Progenitor cell of endocrine pancreas (in vitro differentiated cells): ENCODE measurements around the gene CPA1. TPM values are rescaled to one million over a fixed set of nuclear protein-coding genes. Genes with fewer than 3 reads are reported as not detected.
A peak's percentile ranks its signal among the peaks of the same experiment; 100 is the strongest.

ENCODE experiments used
- DNase-seq: peaks from one replicate; pipeline ENCODE4 v3.0.0; 2021; ENCODE audit warnings: low spot score; ENCODE audit not compliant: unreplicated experiment
- H3K27ac Mint-ChIP-seq: 2 replicates; pipeline ENCODE4 v1.8.0; 2021; ENCODE audit warnings: mild to moderate bottlenecking, moderate library complexity, mixed read lengths
- H3K27me3 Mint-ChIP-seq: 2 replicates; pipeline ENCODE4 v1.8.0; 2021; ENCODE audit warnings: mixed read lengths
- H3K36me3 Mint-ChIP-seq: 2 replicates; pipeline ENCODE4 v1.8.0; 2022; ENCODE audit warnings: mixed read lengths; ENCODE audit not compliant: insufficient read depth
- H3K4me1 Mint-ChIP-seq: 2 replicates; pipeline ENCODE4 v1.8.0; 2021; ENCODE audit warnings: low read depth, mixed read lengths
- H3K4me3 Mint-ChIP-seq: 2 replicates; pipeline ENCODE4 v1.8.0; 2021; ENCODE audit warnings: low read depth, mild to moderate bottlenecking, moderate library complexity, mixed read lengths
- H3K9me3 Mint-ChIP-seq: 2 replicates; pipeline ENCODE4 v1.8.0; 2021; ENCODE audit warnings: low read depth, mixed read lengths
- CTCF ChIP-seq: fragments of 200-600 bp; sonication (generic); IDR thresholded peaks from one replicate; pipeline ENCODE4 v1.5.0; 2021; ENCODE audit warnings: antibody characterized with exemption, mild to moderate bottlenecking; ENCODE audit not compliant: unreplicated experiment
- long read RNA-seq: library from polyadenylated mRNA; unstranded; transcript quantifications from one replicate; pipeline ENCODE4 v2.0.0, GENCODE V29; 2020
- total RNA-seq: library from RNA; stranded (reverse); gene quantifications from 2 replicates; pipeline ENCODE4 v1.2.1, GENCODE V29; 2021

Gene CPA1
- 17.8 and 23.7 TPM in 2 replicates for total RNA-seq
- long read RNA-seq, transcript CPA1-201 (10 exons, 1,487 nt): major isoform, 21 of 44 reads
- long read RNA-seq, partial matches to known transcripts: 5 of 44 reads
- long read RNA-seq, other reads (novel, unspliced or antisense): 15 of 44 reads

- no peak within 1 kb of the TSS for H3K4me3 Mint-ChIP-seq
- H3K36me3 Mint-ChIP-seq: peaks cover 6% of the 10 kb centered on the region
- no peak for TF ChIP-seq CTCF
- peaks cover 17% of the 10 kb centered on the region for H3K4me1 Mint-ChIP-seq
- H3K27ac Mint-ChIP-seq: peak within 1 kb of the TSS; percentile 98
- DNase-seq: peak; percentile 46
- H3K9me3 Mint-ChIP-seq: peaks cover 11% of the 10 kb centered on the region
- no peaks in the 10 kb centered on the region for H3K27me3 Mint-ChIP-seq
These were observed at the start of gene CPA1 for GRCh38 chr7:130379921-130380860. CPA1 (plus strand) TSS chr7:130380494; CDS start chr7:130380521, 27 bp downstream.

GRCh38 chr7:130332259-130333053, 47.8 kb upstream of the CPA1 start:
- no peak for TF ChIP-seq CTCF
- Mint-ChIP-seq H3K36me3 (no peaks in the 10 kb centered on the region), H3K27ac (no peak overlapping the region), H3K27me3 (no peaks in the 10 kb centered on the region), H3K9me3 (no peaks in the 10 kb centered on the region), H3K4me1 (peaks cover 5% of the 10 kb centered on the region), H3K4me3 (no peak overlapping the region)
- DNase-seq: no peak

GRCh38 chr7:130333832-130334231, 46.5 kb upstream of the CPA1 start:
- H3K4me3 Mint-ChIP-seq: no peak overlapping the region
- H3K9me3 Mint-ChIP-seq: no peaks in the 10 kb centered on the region
- no peaks in the 10 kb centered on the region for H3K27me3 Mint-ChIP-seq
- DNase-seq: no peak
- peaks cover 5% of the 10 kb centered on the region for H3K4me1 Mint-ChIP-seq
- no peak for TF ChIP-seq CTCF
- H3K36me3 Mint-ChIP-seq: no peaks in the 10 kb centered on the region
- H3K27ac Mint-ChIP-seq: no peak overlapping the region

- Mint-ChIP-seq H3K9me3 (no peaks in the 10 kb centered on the region), H3K27ac (no peak overlapping the region), H3K4me3 (no peak overlapping the region), H3K27me3 (no peaks in the 10 kb centered on the region), H3K4me1 (peaks cover 5% of the 10 kb centered on the region), H3K36me3 (no peaks in the 10 kb centered on the region)
- no peak for DNase-seq
- TF ChIP-seq CTCF: no peak
These were observed 46.0 kb upstream of the CPA1 start for GRCh38 chr7:130334274-130334673.

GRCh38 chr7:130337410-130337971, 42.8 kb upstream of the CPA1 start:
- Mint-ChIP-seq H3K27me3 (no peaks in the 10 kb centered on the region), H3K4me1 (peaks cover under 1% of the 10 kb centered on the region), H3K27ac (no peak overlapping the region), H3K9me3 (peaks cover 2% of the 10 kb centered on the region), H3K36me3 (no peaks in the 10 kb centered on the region), H3K4me3 (no peak overlapping the region)
- no peak for DNase-seq
- no peak for TF ChIP-seq CTCF
